GM18873 (cell line): Measurements from ENCODE around the gene PARP8.
"Not testable (repeated sequence)": the region's sequence is repeated elsewhere in the genome, so short reads cannot be mapped to it uniquely, and the experiment has no call there.

Experiments
- ATAC-seq: cut with Tn5 transposase; IDR thresholded peaks from one replicate; pipeline ENCODE4 v1.9.1; 2021; ENCODE audit warnings: mild to moderate bottlenecking, moderate library complexity, moderate number of reproducible peaks; ENCODE audit not compliant: unreplicated experiment, low FRiP score

Gene PARP8

GRCh38 chr5:50675385-50675784 is 8.9 kb downstream of the PARP8 start:
- no peak for ATAC-seq

DNA sequence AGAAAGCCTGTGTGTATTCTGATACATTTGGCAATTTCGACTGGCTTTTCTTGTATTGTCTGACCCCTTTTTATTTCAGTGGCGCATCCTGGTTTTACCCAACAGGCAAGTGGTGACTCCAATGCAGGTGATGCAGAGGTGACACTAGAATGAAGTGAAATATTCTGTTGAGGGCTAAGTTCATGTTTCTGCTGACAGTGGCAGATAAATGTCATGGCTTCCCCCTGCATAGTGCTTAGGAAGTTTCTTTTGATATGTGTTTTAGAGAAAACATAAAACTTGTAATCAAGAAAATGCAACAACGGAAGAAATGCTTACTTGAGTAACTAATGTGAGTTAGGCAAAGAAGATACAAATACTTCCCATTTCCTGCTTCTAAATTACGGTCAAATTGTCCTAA is 13.1 kb downstream of the PARP8 start:
- ATAC-seq: not testable (repeated sequence)

DNA sequence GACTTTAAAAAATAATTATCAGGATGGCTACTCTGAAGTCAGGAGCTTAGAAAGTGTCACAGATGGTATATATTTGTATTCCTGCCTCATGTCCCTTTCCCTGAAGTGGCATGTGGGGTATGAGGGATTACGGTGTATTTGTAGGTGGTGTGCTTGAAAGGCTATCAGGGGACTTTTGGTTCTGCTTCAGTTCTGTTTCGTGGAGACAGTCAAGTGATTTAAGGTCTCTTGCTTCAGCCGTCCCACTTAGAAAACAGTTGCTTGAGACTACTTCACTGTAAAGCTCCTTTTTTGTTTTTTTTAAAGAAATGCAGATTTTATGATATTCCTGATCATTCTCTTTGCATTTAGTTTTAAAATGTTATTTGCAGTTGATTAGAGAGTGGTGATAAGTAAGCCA is 18.3 kb downstream of the PARP8 start:
- ATAC-seq: no peak

GRCh38 chr5:50687548-50687947 is 21.1 kb downstream of the PARP8 start:
- ATAC-seq: no peak

DNA sequence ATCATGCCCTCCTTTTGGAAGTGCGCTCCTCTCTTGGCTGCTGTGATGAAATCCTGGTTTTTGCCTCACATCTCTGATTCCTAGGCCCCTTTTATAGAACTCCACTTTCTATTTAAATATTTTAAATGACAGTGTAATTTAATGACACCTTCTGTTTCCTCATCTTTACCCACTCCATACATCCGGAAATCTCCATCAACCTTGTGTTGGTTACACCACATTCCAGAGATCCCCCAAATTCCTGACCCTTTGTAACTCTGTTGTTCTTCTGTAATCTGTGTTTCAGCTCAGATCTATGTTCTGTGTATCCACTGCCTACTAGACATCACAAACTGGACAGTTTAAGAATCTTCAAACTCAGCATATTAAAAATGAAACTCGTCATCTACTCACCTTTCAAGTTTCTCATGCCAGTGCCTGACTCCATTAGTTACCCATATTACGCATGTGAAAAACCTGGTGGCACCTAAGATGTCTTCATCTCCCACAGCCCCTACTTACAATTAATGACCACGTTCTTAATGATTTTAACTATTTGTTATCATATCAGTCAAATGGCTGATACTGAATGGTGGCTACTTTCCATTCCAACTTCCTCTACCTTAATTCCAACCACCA is 25.1 kb downstream of the PARP8 start:
- ATAC-seq: no peak

DNA sequence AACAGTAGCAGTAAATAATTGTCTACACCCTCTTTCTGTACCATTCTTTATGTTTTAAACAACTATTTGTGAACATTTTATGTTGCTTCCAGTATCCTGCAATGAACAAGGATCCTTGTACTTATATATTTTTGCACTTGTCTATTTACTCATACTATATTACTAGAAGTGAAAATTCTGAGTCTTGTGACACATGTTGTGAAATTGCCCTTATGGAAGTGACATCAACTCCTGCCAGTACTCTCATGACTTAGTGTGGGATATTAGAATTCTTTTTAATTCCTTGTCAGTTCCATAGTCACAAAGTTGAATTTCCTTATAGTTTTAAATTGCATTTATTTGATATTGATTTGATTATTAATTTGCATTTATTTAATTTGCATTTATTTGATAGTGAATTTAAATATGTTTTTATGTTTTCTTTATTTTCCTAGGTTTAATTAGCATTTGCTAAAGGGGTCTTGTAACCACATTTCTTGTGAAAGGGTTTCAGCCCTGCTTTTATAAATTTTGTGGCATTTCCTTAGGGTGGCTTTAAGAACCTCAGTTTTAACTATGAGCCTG is 27.7 kb downstream of the PARP8 start:
- ATAC-seq: no peak

- ATAC-seq: not testable (repeated sequence)
Measured at GRCh38 chr5:50694626-50695025, 28.2 kb downstream of the PARP8 start.

DNA sequence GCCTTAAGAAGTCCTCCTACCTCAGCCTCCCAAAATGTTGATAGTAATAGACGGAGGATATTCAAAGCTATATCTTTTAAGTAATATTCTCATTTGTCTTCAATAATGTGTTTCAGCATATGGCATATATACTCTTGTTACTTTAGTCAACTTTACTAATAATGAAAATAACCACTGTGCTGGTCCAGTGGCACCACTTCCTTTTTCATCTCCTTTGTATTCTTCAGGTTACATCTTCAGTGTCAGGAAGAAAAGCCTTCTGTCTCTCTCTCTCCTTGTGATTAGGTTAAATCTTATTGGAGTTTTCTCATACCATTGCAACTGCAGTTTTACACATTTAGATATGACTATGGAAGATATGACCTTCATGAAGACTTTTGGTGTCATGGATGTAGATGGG is 31.3 kb downstream of the PARP8 start:
- peak; percentile 72 for ATAC-seq

DNA sequence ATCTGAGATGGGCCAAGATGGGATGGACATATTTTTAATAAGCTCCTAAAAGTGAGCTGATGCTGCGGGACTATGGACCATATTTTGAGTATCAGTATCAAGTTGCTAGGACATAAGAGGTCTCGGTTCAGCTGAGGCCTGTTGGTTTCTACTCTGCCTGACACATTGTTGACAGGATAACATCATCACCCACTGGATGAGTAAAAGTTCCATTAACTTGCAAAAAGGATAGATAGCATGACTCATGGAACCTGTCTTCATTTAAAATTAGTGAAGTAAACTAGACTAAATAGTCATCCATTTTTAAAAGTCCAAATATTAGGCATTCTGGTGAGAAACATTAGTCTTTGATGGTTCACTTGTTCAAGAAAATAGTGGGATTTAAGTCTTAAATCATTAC is 33.3 kb downstream of the PARP8 start:
- no peak for ATAC-seq

DNA sequence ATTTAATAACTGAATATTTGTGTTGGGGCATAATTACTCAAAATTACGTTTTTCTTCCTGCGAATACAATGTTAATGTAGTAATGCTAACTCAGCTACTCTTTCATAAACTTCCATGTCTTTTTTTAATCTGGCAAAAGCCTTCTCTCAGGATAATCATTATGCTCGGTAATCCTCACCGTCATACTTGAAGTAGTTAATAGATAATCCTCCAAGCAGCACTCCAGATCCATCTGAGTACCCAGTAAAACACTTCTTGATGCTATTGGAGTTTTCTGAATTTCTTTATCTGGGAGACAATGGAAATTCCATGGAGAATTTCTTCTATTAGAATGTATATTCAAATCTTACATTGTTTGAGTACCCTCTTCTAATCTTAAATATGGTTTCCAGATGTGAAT is 34.3 kb downstream of the PARP8 start:
- no peak for ATAC-seq

GRCh38 chr5:50702615-50703366 is 36.4 kb downstream of the PARP8 start:
- ATAC-seq: no peak

- no peak for ATAC-seq
Measured at GRCh38 chr5:50703367-50703666, 36.9 kb downstream of the PARP8 start.

GRCh38 chr5:50704730-50705129 is 38.3 kb downstream of the PARP8 start:
- no peak for ATAC-seq

DNA sequence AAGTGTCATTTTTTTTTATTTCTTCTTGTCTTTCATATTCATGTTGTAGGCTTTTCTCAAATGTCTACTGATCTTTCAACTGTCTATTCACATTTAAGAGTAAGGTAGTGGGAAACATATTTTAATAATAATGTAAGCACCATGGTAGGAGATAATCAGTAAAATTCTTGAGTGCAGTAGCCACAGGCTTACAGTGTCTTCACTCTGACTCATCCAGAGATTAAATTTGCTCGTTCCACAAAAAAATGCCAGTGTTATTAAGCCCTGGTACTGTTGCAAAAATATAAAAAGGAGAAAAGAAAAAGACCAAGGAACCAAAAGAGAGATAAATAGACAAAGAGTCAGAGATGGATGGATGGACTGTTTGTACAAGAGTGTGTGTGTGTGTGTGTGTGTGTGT is 43.0 kb downstream of the PARP8 start:
- no peak for ATAC-seq

- ATAC-seq: no peak
Measured at GRCh38 chr5:50710838-50711237, 44.4 kb downstream of the PARP8 start.

DNA sequence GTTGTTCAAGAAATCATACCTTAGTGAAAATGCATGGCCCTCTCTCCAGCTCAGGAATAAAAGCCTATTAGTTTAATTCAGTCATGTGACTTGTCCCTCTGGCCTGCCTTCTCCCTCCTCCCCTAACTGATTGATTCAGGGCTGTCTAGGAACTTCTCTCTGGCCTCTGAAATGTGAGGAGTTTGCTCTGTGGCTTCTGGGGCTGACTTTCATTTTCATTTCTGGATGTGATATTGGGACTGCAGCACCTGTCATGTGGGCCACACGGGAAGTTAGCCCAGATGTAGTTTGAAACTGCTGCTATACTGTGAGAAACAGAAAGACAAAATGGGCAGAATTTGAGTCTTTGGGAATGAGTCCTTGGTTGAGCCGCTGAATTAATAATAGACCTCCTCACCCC is 44.8 kb downstream of the PARP8 start:
- ATAC-seq: peak; percentile 98

GRCh38 chr5:50712479-50712878 is 46.0 kb downstream of the PARP8 start:
- ATAC-seq: no peak

- no peak for ATAC-seq
Measured at GRCh38 chr5:50715001-50715400, 48.6 kb downstream of the PARP8 start.

- ATAC-seq: no peak
Measured at GRCh38 chr5:50716134-50716533, 49.7 kb downstream of the PARP8 start.

- peak; percentile 71 for ATAC-seq
Measured at GRCh38 chr5:50717651-50718050, 51.2 kb downstream of the PARP8 start.

GRCh38 chr5:50720061-50720710 is 53.7 kb downstream of the PARP8 start:
- no peak for ATAC-seq

DNA sequence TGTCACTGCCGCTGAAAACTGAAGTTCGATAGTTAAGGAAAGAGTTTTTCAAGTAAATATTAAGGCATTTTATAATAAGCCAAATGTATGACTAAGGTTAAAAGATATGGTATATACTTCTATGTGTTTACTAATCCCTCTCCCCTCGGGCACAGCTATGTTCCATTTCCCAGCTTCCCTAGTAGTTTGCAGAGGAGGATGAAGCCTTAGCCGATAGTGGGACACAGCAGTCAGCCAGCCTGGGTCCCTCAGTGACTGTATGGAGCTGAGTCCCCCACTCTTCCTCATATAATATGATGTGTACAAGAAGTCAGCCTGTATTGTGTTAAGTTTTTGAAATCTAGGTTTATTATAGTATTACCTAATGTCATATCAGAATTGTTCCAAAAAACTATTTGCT is 55.8 kb downstream of the PARP8 start:
- no peak for ATAC-seq
